Neural progenitor cell (in vitro differentiated cells): ENCODE data around the gene TMEM167A.

Experiments
- EZH2 ChIP-seq: fragments of 200-600 bp; sonication (generic); IDR thresholded peaks from 2 replicates; pipeline ENCODE4 v1.6.1; 2017; ENCODE audit warnings: antibody characterized with exemption, mild to moderate bottlenecking, moderate library complexity
- TF ChIP-seq, protein P1 (sequence below): fragments of 200-600 bp; sonication (generic); IDR thresholded peaks from 2 replicates; pipeline ENCODE4 v1.5.1; 2017; ENCODE audit warnings: antibody characterized with exemption, mild to moderate bottlenecking

- TF ChIP-seq, protein P1, sequence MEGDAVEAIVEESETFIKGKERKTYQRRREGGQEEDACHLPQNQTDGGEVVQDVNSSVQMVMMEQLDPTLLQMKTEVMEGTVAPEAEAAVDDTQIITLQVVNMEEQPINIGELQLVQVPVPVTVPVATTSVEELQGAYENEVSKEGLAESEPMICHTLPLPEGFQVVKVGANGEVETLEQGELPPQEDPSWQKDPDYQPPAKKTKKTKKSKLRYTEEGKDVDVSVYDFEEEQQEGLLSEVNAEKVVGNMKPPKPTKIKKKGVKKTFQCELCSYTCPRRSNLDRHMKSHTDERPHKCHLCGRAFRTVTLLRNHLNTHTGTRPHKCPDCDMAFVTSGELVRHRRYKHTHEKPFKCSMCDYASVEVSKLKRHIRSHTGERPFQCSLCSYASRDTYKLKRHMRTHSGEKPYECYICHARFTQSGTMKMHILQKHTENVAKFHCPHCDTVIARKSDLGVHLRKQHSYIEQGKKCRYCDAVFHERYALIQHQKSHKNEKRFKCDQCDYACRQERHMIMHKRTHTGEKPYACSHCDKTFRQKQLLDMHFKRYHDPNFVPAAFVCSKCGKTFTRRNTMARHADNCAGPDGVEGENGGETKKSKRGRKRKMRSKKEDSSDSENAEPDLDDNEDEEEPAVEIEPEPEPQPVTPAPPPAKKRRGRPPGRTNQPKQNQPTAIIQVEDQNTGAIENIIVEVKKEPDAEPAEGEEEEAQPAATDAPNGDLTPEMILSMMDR = no peak
- no peak for TF ChIP-seq EZH2
These were observed 7.9 kb upstream of the TMEM167A start for GRCh38 chr5:83085106-83085505.
